Skin epidermis (tissue), 12 donors: Measurements from ENCODE around the gene ST3GAL3.
"Not testable (repeated sequence)": the region's sequence is repeated elsewhere in the genome, so short reads cannot be mapped to it uniquely, and the experiment has no call there.

Source experiments
- H3K27ac ChIP-seq, 21 experiments: fragments of 200-600 bp; sonication (generic) in 11 of 21; one replicate each; pipeline ENCODE4 v1.5.0; 2020; ENCODE audit warnings: mild to moderate bottlenecking in 3 of 21, inconsistent platforms in 2 of 21, moderate library complexity in 2 of 21
- H3K4me3 ChIP-seq, 7 experiments: fragments of 200-600 bp; sonication (generic) in 2 of 7; one replicate each; pipeline ENCODE4 v1.5.0; 2020; ENCODE audit warnings: inconsistent platforms in 2 of 7, mild to moderate bottlenecking in 2 of 7, moderate library complexity in 1 of 7

Gene ST3GAL3

GRCh38 chr1:43776043-43776761 is 68.9 kb downstream of the ST3GAL3 start:
- Histone ChIP-seq H3K4me3 (no peak overlapping the region), H3K27ac (peak overlapping the region in 1 of 21 experiments; percentile 47)

GRCh38 chr1:43777916-43778315 is 70.6 kb downstream of the ST3GAL3 start:
- H3K27ac ChIP-seq, H3K4me3 ChIP-seq: not testable (repeated sequence)

GRCh38 chr1:43779266-43779665 is 71.9 kb downstream of the ST3GAL3 start:
- H3K27ac ChIP-seq = no peak overlapping the region
- H3K4me3 ChIP-seq = no peak overlapping the region

GRCh38 chr1:43779805-43780403 is 72.6 kb downstream of the ST3GAL3 start:
- Histone ChIP-seq H3K4me3 (no peak overlapping the region), H3K27ac (no peak overlapping the region)

GRCh38 chr1:43781574-43781973 is 74.2 kb downstream of the ST3GAL3 start:
- Histone ChIP-seq H3K4me3 (no peak overlapping the region), H3K27ac (peak overlapping the region in 1 of 21 experiments; percentile 13)

GRCh38 chr1:43783096-43783670 is 75.8 kb downstream of the ST3GAL3 start:
- H3K27ac ChIP-seq = no peak overlapping the region

GRCh38 chr1:43783671-43784205 is 76.4 kb downstream of the ST3GAL3 start:
- no peak overlapping the region for H3K27ac ChIP-seq
- no peak overlapping the region for H3K4me3 ChIP-seq

More at GRCh38 chr1:43783096-43783670, 75.8 kb downstream of the ST3GAL3 start:
- no peak overlapping the region for H3K4me3 ChIP-seq

- H3K4me3 ChIP-seq = no peak overlapping the region
- H3K27ac ChIP-seq = peak overlapping the region in 11 of 21 experiments; percentile 20 to 80 (median 52)
These were observed 79.0 kb downstream of the ST3GAL3 start for GRCh38 chr1:43786201-43786958.

GRCh38 chr1:43786960-43787359 is 79.6 kb downstream of the ST3GAL3 start:
- Histone ChIP-seq H3K4me3 (no peak overlapping the region), H3K27ac (peak overlapping the region in 7 of 21 experiments; percentile 50 to 80 (median 62))

GRCh38 chr1:43789604-43790550 is 82.5 kb downstream of the ST3GAL3 start:
- Histone ChIP-seq H3K4me3 (no peak overlapping the region), H3K27ac (no peak overlapping the region)

GRCh38 chr1:43791243-43791642 is 83.9 kb downstream of the ST3GAL3 start:
- H3K27ac ChIP-seq = no peak overlapping the region
- H3K4me3 ChIP-seq = no peak overlapping the region

- no peak overlapping the region for H3K4me3 ChIP-seq
- H3K27ac ChIP-seq = peak overlapping the region in 7 of 21 experiments; percentile 3 to 54 (median 36)
These were observed 88.8 kb downstream of the ST3GAL3 start for GRCh38 chr1:43796111-43796581.

GRCh38 chr1:43797891-43798290 is 90.6 kb downstream of the ST3GAL3 start:
- H3K4me3 ChIP-seq = no peak overlapping the region
- H3K27ac ChIP-seq = no peak overlapping the region

- no peak overlapping the region for H3K4me3 ChIP-seq
- H3K27ac ChIP-seq = peak overlapping the region in 5 of 21 experiments; percentile 12 to 62 (median 33)
These were observed 92.6 kb downstream of the ST3GAL3 start for GRCh38 chr1:43799656-43800635.

GRCh38 chr1:43800771-43801170 is 93.4 kb downstream of the ST3GAL3 start:
- Histone ChIP-seq H3K4me3 (no peak overlapping the region), H3K27ac (peak overlapping the region in 1 of 21 experiments; percentile 40)

GRCh38 chr1:43801203-43801602 is 93.9 kb downstream of the ST3GAL3 start:
- H3K27ac ChIP-seq = no peak overlapping the region
- H3K4me3 ChIP-seq = no peak overlapping the region

- no peak overlapping the region for H3K27ac ChIP-seq
- H3K4me3 ChIP-seq = no peak overlapping the region
These were observed 95.1 kb downstream of the ST3GAL3 start for GRCh38 chr1:43802356-43802980.
